ENCODE results near the gene SLC25A44.

The SLC25A44 gene

GRCh38 chr1:156241311-156241811 lies 47.5 kb downstream of the SLC25A44 start:
- peak; percentile 87 for DNase-seq (ENCODE audit: low spot score)

GRCh38 chr1:156241926-156242325 lies 48.0 kb downstream of the SLC25A44 start, which contains the start of gene BGLAP:
Gene BGLAP (plus strand): TSS chr1:156242184. CDS start chr1:156242232, 48 bp downstream.
- no peak for DNase-seq (ENCODE audit: low spot score)

GRCh38 chr1:156242738-156243137 lies 48.8 kb downstream of the SLC25A44 start:
- DNase-seq (ENCODE audit: low spot score) = no peak

- no peak for DNase-seq (ENCODE audit: low spot score)
Observed at GRCh38 chr1:156244126-156244525, 50.2 kb downstream of the SLC25A44 start.

GRCh38 chr1:156244712-156245111 lies 50.8 kb downstream of the SLC25A44 start:
- DNase-seq (ENCODE audit: low spot score) = no peak

- DNase-seq (ENCODE audit: low spot score) = peak; percentile 54
Observed at GRCh38 chr1:156245451-156246232, 51.7 kb downstream of the SLC25A44 start.

- DNase-seq (ENCODE audit: low spot score) = no peak
Observed at GRCh38 chr1:156246241-156246780, 52.4 kb downstream of the SLC25A44 start.

- no peak for DNase-seq (ENCODE audit: low spot score)
Observed at GRCh38 chr1:156246781-156247459, 53.0 kb downstream of the SLC25A44 start.

- DNase-seq (ENCODE audit: low spot score) = peak; percentile 51
Observed at GRCh38 chr1:156247460-156248322, 53.8 kb downstream of the SLC25A44 start, which contains the start of gene PAQR6. Gene PAQR6 (minus strand): TSS chr1:156248056. CDS start chr1:156246731, 1,325 bp downstream.

- no peak for DNase-seq (ENCODE audit: low spot score)
Observed at GRCh38 chr1:156248323-156248683, 54.4 kb downstream of the SLC25A44 start.

- no peak for DNase-seq (ENCODE audit: low spot score)
Observed at GRCh38 chr1:156249593-156249992, 55.7 kb downstream of the SLC25A44 start.

GRCh38 chr1:156251527-156251926 lies 57.6 kb downstream of the SLC25A44 start:
- no peak for DNase-seq (ENCODE audit: low spot score)

- no peak for DNase-seq (ENCODE audit: low spot score)
Observed at GRCh38 chr1:156253634-156254033, 59.7 kb downstream of the SLC25A44 start.

- no peak for DNase-seq (ENCODE audit: low spot score)
Observed at GRCh38 chr1:156257711-156258110, 63.8 kb downstream of the SLC25A44 start.

- no peak for DNase-seq (ENCODE audit: low spot score)
Observed at GRCh38 chr1:156258859-156259258, 65.0 kb downstream of the SLC25A44 start.

- DNase-seq (ENCODE audit: low spot score) = no peak
Observed at GRCh38 chr1:156259805-156260204, 65.9 kb downstream of the SLC25A44 start.

- peak; percentile 78 for DNase-seq (ENCODE audit: low spot score)
Observed at GRCh38 chr1:156260896-156261295, 67.0 kb downstream of the SLC25A44 start.

Measured in SW480 (cell line).